Mesenchymal stem cell (in vitro differentiated cells and primary cell): ENCODE results near the gene ZDHHC14.

Experiments used
- DNase-seq: peaks from one replicate; pipeline ENCODE4 v3.0.0-alpha.2; 2013
- H2AFZ ChIP-seq: one replicate; pipeline ENCODE4 v1.6.1; 2013; ENCODE audit warnings: low read depth, mild to moderate bottlenecking, control low read depth, inconsistent platforms, low read length, moderate library complexity
- H2AK5ac ChIP-seq: 2 replicates; pipeline ENCODE4 v1.6.1; 2013; ENCODE audit warnings: low read length, moderate library complexity, mild to moderate bottlenecking, inconsistent platforms; ENCODE audit not compliant: severe bottlenecking
- H2BK120ac ChIP-seq: one replicate; pipeline ENCODE4 v1.6.1; 2013; ENCODE audit warnings: low read depth, mild to moderate bottlenecking, inconsistent platforms, low read length, moderate library complexity
- H2BK12ac ChIP-seq, 2 experiments: one replicate each; pipeline ENCODE4 v1.6.1; 2013; ENCODE audit warnings: inconsistent platforms in 2 of 2, low read length in 2 of 2, mild to moderate bottlenecking in 2 of 2, moderate library complexity in 2 of 2, control low read depth in 1 of 2
- H2BK15ac ChIP-seq: one replicate; pipeline ENCODE4 v1.6.1; 2013; ENCODE audit warnings: mild to moderate bottlenecking, low read depth, inconsistent platforms; ENCODE audit not compliant: poor library complexity, severe bottlenecking
- H2BK5ac ChIP-seq: 2 replicates; pipeline ENCODE4 v1.6.1; 2013; ENCODE audit warnings: low read depth, mild to moderate bottlenecking, low read length, control low read depth, inconsistent platforms; ENCODE audit not compliant: poor library complexity, severe bottlenecking
- H3K14ac ChIP-seq, 2 experiments: one replicate each; pipeline ENCODE4 v1.6.1; 2013; ENCODE audit warnings: inconsistent platforms in 2 of 2, low read length in 2 of 2, control low read depth in 1 of 2, mild to moderate bottlenecking in 1 of 2, moderate library complexity in 1 of 2
- H3K18ac ChIP-seq, 2 experiments: one replicate each; pipeline ENCODE4 v1.6.1; 2013; ENCODE audit warnings: inconsistent platforms in 2 of 2, low read length in 2 of 2, control low read depth in 1 of 2, low read depth in 1 of 2, mild to moderate bottlenecking in 1 of 2
- H3K23ac ChIP-seq, 2 experiments: one replicate each; pipeline ENCODE4 v1.6.1; 2013; ENCODE audit warnings: inconsistent platforms in 2 of 2, low read length in 2 of 2, mild to moderate bottlenecking in 2 of 2, moderate library complexity in 2 of 2, control low read depth in 1 of 2
- H3K27ac ChIP-seq: 2 replicates; pipeline ENCODE4 v1.5.1; 2013; ENCODE audit warnings: mild to moderate bottlenecking, moderate library complexity, low read length, control low read depth, inconsistent platforms; ENCODE audit not compliant: poor library complexity, severe bottlenecking
- H3K27me3 ChIP-seq, 2 experiments: 2 replicates each; pipeline versions ENCODE4 v1.6.1 to v1.7.0; 2013; ENCODE audit warnings: low read length in 2 of 2, mild to moderate bottlenecking in 2 of 2, moderate library complexity in 2 of 2, control low read depth in 1 of 2, inconsistent platforms in 1 of 2; ENCODE audit not compliant: control insufficient read depth in 1 of 2, insufficient read depth in 1 of 2
- H3K36me3 ChIP-seq, 2 experiments: 2 replicates each; pipeline versions ENCODE4 v1.6.1 to v1.7.0; 2013; ENCODE audit warnings: low read length in 2 of 2, control low read depth in 1 of 2, inconsistent platforms in 1 of 2, low read depth in 1 of 2, mild to moderate bottlenecking in 1 of 2; ENCODE audit not compliant: insufficient read depth in 2 of 2, control insufficient read depth in 1 of 2
- H3K4ac ChIP-seq, 2 experiments: one replicate each; pipeline ENCODE4 v1.6.1; 2013; ENCODE audit warnings: inconsistent platforms in 2 of 2, low read length in 2 of 2, mild to moderate bottlenecking in 2 of 2, moderate library complexity in 2 of 2, control low read depth in 1 of 2, low read depth in 1 of 2
- H3K4me1 ChIP-seq: 2 replicates; pipeline ENCODE4 v1.6.1; 2013; ENCODE audit warnings: low read depth, low read length, control low read depth; ENCODE audit not compliant: control insufficient read depth, insufficient read depth
- H3K4me2 ChIP-seq: 2 replicates; pipeline ENCODE4 v1.6.1; 2013; ENCODE audit warnings: low read length, mild to moderate bottlenecking, inconsistent platforms; ENCODE audit not compliant: poor library complexity, severe bottlenecking
- H3K4me3 ChIP-seq, 2 experiments: 2 replicates each; pipeline versions ENCODE4 v1.5.1 to v1.7.0; 2013; ENCODE audit warnings: low read length in 2 of 2, mild to moderate bottlenecking in 2 of 2, control low read depth in 1 of 2, low read depth in 1 of 2; ENCODE audit not compliant: insufficient read depth in 1 of 2
- H3K79me1 ChIP-seq: replicated peaks from 2 replicates; pipeline ENCODE4 v1.6.1; 2013; ENCODE audit warnings: mild to moderate bottlenecking, control low read depth, low read length, inconsistent platforms; ENCODE audit not compliant: poor library complexity, severe bottlenecking
- H3K9ac ChIP-seq: 2 replicates; pipeline ENCODE4 v1.7.0; 2013; ENCODE audit warnings: mild to moderate bottlenecking, low read length, moderate library complexity
- H3K9me3 ChIP-seq: 2 replicates; pipeline ENCODE4 v1.7.0; 2013; ENCODE audit warnings: mild to moderate bottlenecking, low read length; ENCODE audit not compliant: control insufficient read depth
- H4K8ac ChIP-seq: one replicate; pipeline ENCODE4 v1.6.1; 2013; ENCODE audit warnings: inconsistent platforms, mild to moderate bottlenecking, low read length, moderate library complexity
- H4K91ac ChIP-seq: one replicate; pipeline ENCODE4 v1.6.1; 2013; ENCODE audit warnings: mild to moderate bottlenecking, low read length, inconsistent platforms
- WGBS: methylation state at CpG from one replicate; pipeline ENCODE4 v1.1.7; 2013; ENCODE audit warnings: mixed read lengths; 5-methylcytosine and 5-hydroxymethylcytosine counted together

The ZDHHC14 gene

DNA sequence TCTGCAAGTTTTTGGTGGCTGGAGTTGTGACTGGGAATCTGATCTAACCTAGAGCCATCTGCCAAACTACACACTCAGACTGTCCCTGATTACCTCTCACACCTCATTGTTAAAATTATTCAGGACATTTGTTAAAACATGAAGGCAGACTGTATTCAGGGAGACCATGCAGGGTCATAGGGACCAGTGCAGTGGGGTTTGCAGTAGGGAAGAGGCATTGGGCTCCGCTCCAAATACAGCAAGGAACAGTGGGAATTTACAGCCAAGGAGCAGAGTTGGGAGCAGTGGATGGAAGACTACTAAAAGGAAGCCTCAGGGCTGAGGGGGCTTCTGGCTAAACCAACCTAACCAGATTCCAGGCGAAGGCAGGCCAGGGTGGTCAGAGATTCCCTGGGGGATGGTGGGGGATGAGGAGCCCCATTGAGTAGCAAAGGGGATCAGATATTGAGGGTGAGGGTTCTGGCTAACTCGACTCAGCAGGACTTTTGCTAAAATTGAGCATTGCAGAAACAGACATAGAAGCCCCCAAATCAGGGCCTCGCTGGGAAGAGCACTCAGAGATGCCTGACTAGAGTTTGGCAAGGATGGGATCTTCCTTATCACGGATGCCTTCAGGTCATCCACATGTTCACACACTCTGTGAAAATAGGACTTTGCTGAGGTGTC, 172.0 kb downstream of the ZDHHC14 start:
- 76% methylated on average over 5 of the region's 5 CpGs for WGBS
- H3K14ac ChIP-seq = no peak overlapping the region
- H3K9me3 ChIP-seq = no peaks in the 10 kb centered on the region
- H4K8ac ChIP-seq = no peak overlapping the region
- no peak overlapping the region for H2BK15ac ChIP-seq
- H2BK12ac ChIP-seq = no peak overlapping the region
- H3K9ac ChIP-seq = no peak overlapping the region
- no peak overlapping the region for H2BK120ac ChIP-seq
- DNase-seq = no peak
- no peak overlapping the region for H3K23ac ChIP-seq
- peaks cover 13% of the 10 kb centered on the region for H3K79me1 ChIP-seq
- H3K27ac ChIP-seq = no peak overlapping the region
- no peak overlapping the region for H3K18ac ChIP-seq
- H2BK5ac ChIP-seq = no peak overlapping the region
- no peak overlapping the region for H2AK5ac ChIP-seq
- H3K27me3 ChIP-seq = no peaks in the 10 kb centered on the region
- no peak overlapping the region for H4K91ac ChIP-seq
- no peak overlapping the region for H3K4ac ChIP-seq
- H3K4me2 ChIP-seq = no peak overlapping the region
- no peak overlapping the region for H2AFZ ChIP-seq
- peaks cover 0 to 9% of the 10 kb centered on the region in 2 experiments for H3K36me3 ChIP-seq
- peaks cover 9% of the 10 kb centered on the region for H3K4me1 ChIP-seq
- no peak overlapping the region for H3K4me3 ChIP-seq

DNA sequence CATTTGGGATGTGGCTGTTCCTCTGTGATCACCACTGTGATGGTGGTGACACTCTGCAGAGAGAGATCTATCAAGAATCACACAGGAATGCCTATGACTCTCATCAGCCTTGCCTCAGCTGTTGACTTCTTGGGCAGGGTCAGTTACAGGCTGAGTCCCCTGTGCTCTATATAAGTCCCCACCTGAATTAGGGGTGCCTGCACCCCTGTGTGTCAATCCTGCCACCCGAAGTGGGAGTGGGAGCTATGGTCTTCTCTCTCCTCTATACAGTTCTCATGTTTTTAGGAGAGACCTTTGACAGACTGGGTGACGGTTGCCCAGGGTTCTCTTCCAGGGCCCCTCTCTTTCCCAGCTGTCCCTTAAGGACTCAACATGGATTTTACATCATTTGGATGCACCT, 173.8 kb downstream of the ZDHHC14 start:
- no peak overlapping the region for H3K4ac ChIP-seq
- H3K36me3 ChIP-seq = peaks cover 0 to 9% of the 10 kb centered on the region in 2 experiments
- H3K9ac ChIP-seq = no peak overlapping the region
- no peak overlapping the region for H3K4me2 ChIP-seq
- H3K9me3 ChIP-seq = no peaks in the 10 kb centered on the region
- H2BK5ac ChIP-seq = no peak overlapping the region
- no peak overlapping the region for H3K14ac ChIP-seq
- H2BK15ac ChIP-seq = no peak overlapping the region
- no peak overlapping the region for H4K91ac ChIP-seq
- no peak overlapping the region for H3K27ac ChIP-seq
- no peak overlapping the region for H2BK12ac ChIP-seq
- peaks cover 10% of the 10 kb centered on the region for H3K79me1 ChIP-seq
- no peak overlapping the region for H3K4me3 ChIP-seq
- H3K18ac ChIP-seq = no peak overlapping the region
- DNase-seq = no peak
- no peaks in the 10 kb centered on the region for H3K27me3 ChIP-seq
- H2AK5ac ChIP-seq = no peak overlapping the region
- H2AFZ ChIP-seq = no peak overlapping the region
- H3K23ac ChIP-seq = no peak overlapping the region
- no peak overlapping the region for H4K8ac ChIP-seq
- 70% methylated on average over 2 of the region's 2 CpGs for WGBS
- no peak overlapping the region for H2BK120ac ChIP-seq
- H3K4me1 ChIP-seq = peaks cover 9% of the 10 kb centered on the region

DNA sequence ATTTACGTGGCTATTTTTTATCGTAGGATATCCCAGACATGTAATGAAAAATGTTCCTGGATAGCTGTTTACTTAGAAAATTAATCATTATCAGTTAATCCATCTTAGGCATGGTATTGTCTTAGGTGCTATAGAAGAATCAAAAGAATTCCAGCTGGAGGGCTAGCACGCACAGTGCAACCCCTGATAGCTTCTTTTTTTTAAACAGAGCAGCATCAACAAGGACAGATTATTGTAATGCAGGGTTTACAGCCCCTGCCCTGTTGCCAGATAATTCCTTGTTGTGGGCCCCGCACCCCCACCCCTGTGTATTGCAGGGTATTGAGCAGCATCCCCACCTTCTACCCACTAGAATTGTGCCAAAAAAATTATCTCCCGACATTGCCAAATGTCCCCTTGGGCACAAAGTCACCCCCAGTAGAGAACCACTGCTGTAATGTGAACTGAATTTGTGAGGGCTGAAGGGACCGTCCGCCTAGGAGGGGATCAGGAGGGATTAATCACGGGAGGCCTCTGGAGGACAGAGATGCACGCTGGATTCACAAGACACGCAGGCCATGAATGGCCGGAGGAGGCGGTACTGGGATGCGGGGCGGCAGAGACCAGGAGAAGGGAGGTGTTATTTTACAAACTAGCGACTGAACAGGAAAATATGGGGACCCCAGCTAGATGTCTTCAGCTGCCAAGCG, 174.6 kb downstream of the ZDHHC14 start:
- Histone ChIP-seq H3K27me3 (no peaks in the 10 kb centered on the region), H3K79me1 (peaks cover 10% of the 10 kb centered on the region), H3K27ac (no peak overlapping the region), H3K18ac (no peak overlapping the region), H3K4me1 (peaks cover 9% of the 10 kb centered on the region), H3K4ac (no peak overlapping the region), H4K8ac (no peak overlapping the region), H2AK5ac (no peak overlapping the region), H3K4me3 (no peak overlapping the region), H3K14ac (no peak overlapping the region), H2BK5ac (no peak overlapping the region), H2BK12ac (no peak overlapping the region), H4K91ac (no peak overlapping the region), H3K9me3 (no peaks in the 10 kb centered on the region), H3K9ac (no peak overlapping the region), H3K4me2 (no peak overlapping the region), H2BK15ac (no peak overlapping the region), H2BK120ac (no peak overlapping the region), H3K36me3 (peaks cover 0 to 9% of the 10 kb centered on the region in 2 experiments), H2AFZ (no peak overlapping the region), H3K23ac (no peak overlapping the region)
- 89% methylated on average over 14 of the region's 16 CpGs for WGBS
- no peak for DNase-seq

DNA sequence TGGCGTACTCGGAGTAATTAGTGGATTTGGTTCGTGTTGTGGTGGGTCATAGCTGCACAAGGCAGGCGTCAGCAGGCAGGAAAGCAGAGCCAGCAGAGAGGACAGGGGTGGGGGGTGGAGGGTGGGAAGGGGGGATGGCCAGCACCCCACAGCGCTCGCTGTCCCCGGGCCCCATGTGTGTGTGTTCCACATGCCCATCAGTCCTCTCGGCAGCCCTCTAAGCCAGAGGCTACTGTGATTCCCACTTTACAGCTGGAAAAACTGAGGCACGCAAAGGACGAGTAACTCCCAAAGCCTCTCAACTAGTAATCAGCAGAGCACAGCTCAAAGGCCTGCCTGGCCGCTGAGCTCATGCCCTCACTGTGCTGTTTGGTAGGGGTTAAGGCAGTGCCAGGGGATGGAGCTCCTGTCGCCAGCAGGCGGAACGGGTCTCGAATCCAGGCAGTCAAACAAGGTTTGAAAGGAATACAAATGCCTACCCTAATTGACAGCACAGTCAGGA, 175.2 kb downstream of the ZDHHC14 start:
- H3K9me3 ChIP-seq = no peaks in the 10 kb centered on the region
- H3K27ac ChIP-seq = no peak overlapping the region
- H3K9ac ChIP-seq = no peak overlapping the region
- H3K18ac ChIP-seq = no peak overlapping the region
- no peak overlapping the region for H2BK15ac ChIP-seq
- no peak overlapping the region for H3K23ac ChIP-seq
- no peaks in the 10 kb centered on the region for H3K27me3 ChIP-seq
- no peak overlapping the region for H2AK5ac ChIP-seq
- no peak overlapping the region for H2BK5ac ChIP-seq
- H2BK120ac ChIP-seq = no peak overlapping the region
- no peak overlapping the region for H3K4ac ChIP-seq
- H3K4me1 ChIP-seq = peaks cover 9% of the 10 kb centered on the region
- 97% methylated on average over 15 of the region's 15 CpGs for WGBS
- peaks cover 0 to 9% of the 10 kb centered on the region in 2 experiments for H3K36me3 ChIP-seq
- H3K4me2 ChIP-seq = no peak overlapping the region
- no peak overlapping the region for H3K14ac ChIP-seq
- no peak overlapping the region for H2BK12ac ChIP-seq
- no peak overlapping the region for H3K4me3 ChIP-seq
- no peak overlapping the region for H2AFZ ChIP-seq
- DNase-seq = no peak
- H4K8ac ChIP-seq = no peak overlapping the region
- peaks cover 10% of the 10 kb centered on the region for H3K79me1 ChIP-seq
- peak overlapping the region; percentile 10 for H4K91ac ChIP-seq
